HG03135 (cell line): ENCODE measurements around the gene NCF2.
"Not testable (repeated sequence)": the region's sequence is repeated elsewhere in the genome, so short reads cannot be mapped to it uniquely, and the experiment has no call there.

Source experiments
- ATAC-seq: cut with Tn5 transposase; IDR thresholded peaks from one replicate; pipeline ENCODE4 v1.9.1; 2021; ENCODE audit warnings: mild to moderate bottlenecking, moderate library complexity; ENCODE audit not compliant: unreplicated experiment

The NCF2 gene

GRCh38 chr1:183612975-183613374 lies 22.7 kb upstream of the NCF2 start:
- not testable (repeated sequence) for ATAC-seq

DNA sequence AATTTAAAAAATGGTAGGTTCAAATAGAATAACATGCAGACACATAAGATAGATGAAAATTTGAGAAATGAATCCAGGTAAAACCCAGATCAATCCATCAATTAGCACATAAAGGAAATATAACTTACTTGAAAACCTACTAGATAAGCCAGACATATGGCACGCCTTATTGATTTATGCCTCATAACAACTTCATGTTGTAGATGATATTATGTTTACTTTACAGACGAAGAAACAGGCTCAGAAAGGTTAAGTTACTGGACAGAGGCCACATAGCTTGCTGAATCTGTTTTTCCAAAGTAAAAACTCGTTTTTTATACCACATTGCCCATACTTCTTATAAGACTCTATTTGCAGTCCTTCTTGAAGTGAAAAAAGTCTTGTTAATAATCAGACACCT lies 22.1 kb upstream of the NCF2 start:
- no peak for ATAC-seq

GRCh38 chr1:183611021-183611420 lies 20.8 kb upstream of the NCF2 start:
- ATAC-seq, result no peak

DNA sequence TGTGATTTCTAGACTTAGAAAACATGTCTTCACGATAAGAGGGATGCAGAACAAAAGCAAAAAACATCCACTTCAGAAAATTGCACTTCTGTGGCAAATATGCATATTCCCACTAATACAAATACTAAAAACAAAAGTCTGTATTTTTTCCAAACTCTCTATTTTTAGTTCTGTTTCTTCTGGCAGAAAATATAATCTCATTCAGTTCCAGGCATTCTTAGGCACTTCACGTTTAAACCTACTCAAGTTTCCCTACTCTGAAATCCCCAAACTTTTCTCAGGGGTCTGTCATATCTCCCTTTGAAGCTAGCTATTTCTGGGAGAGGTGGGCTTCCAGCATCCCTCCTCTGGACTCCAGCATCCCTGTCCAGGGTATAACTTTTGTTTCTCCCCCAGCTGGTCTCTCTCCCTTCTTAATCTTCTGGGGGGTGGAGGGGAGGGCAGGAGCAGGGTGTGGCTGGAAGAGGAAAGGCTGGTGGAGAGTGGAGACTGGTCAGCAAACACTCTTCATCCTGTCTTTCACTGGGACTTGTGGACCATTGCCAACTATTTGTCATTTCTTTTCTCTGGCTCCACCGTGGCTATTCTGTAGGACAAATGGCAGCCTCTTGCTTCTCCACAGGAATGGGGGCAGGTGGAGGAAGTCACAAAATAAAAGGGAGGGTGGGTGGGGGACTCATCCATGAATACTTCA lies 19.6 kb upstream of the NCF2 start:
- no peak for ATAC-seq

DNA sequence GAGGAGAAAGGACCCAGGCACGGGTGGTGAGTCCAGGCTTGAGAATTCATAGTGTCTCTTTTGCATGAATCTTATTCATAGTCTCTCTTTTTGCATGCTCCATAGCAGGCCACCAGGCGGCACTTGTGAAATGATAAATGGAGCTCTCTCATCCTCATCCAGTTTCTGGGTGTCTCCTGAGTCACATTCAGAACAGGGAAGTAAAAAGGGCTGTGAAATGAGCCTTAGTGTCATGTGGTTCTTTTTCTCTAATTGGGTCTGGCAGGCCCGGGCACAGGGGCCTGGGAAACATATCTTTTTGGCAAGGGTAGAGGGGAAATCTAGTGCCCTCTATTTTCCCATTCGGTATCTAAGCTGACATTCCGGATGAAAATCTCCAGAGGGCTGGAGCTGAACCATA lies 19.1 kb upstream of the NCF2 start:
- ATAC-seq, result no peak

GRCh38 chr1:183607322-183607980 lies 17.2 kb upstream of the NCF2 start:
- ATAC-seq, result peak; percentile 42

GRCh38 chr1:183605904-183606303 lies 15.6 kb upstream of the NCF2 start:
- ATAC-seq, result no peak

DNA sequence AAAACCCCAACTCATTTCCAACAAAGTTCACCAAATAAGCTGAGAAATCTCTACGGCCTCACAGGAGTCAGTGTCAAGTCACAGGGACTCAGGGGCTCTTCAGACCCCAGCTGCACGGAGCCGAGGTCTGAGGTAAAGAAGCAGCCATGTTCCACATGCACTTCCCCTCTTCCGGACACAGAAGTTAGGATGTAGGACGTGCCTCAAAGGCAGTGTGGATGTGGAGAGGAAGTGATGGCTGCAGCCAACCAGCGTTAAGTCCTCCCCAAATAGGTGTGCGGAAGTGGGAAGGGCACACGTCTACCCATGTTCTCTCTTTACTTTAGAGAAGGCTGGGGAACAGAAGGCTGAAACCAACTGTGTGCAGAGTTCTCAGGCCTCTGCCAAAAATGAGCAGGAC lies 14.6 kb upstream of the NCF2 start:
- ATAC-seq, result no peak

GRCh38 chr1:183604038-183604808 lies 14.0 kb upstream of the NCF2 start:
- no peak for ATAC-seq

- no peak for ATAC-seq
Observed at GRCh38 chr1:183602510-183602909, 12.3 kb upstream of the NCF2 start.

- no peak for ATAC-seq
Observed at GRCh38 chr1:183600634-183601033, 10.4 kb upstream of the NCF2 start.

GRCh38 chr1:183600136-183600535 lies 9.9 kb upstream of the NCF2 start:
- no peak for ATAC-seq

DNA sequence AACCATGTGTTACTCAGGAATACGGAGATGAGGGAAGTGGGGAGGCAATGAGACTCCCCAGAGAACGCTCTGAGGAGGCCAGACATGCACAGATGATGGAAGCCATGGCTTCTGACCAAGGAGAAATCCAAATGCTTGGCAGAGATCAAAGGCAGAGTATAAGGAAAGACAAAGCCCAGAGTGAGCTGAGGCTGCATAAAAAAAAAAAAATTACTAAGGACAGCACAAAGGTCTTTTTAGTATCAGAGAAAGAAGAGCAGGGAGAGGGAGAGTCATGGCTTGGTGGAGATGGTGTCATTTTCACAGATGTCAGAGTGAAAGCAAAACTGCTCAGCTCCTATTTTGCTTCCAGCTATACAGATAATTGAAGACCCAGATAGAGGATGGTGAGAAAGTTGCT lies 8.1 kb upstream of the NCF2 start:
- no peak for ATAC-seq

- ATAC-seq, result no peak
Observed at GRCh38 chr1:183597656-183598347, 7.5 kb upstream of the NCF2 start.

GRCh38 chr1:183596500-183596899 lies 6.2 kb upstream of the NCF2 start:
- ATAC-seq, result no peak

DNA sequence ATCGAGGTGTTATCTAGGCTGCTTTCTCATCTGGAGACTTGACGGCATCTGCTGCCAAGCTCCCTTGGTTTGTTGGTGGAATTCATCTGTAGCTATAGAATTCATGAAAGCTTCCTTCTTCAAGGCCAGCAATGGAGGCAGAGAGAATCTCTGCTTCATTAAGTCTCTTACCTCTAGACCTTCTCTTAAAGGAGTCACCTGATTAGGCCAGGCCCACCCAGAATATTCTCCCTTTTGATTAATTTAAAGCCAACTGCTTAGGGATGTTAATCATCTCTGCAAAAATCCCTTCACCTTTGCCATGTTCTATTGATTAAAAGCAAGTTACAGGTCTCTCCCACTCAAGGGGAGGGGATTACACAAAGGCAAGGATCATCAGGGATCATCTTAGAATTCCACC lies 5.3 kb upstream of the NCF2 start:
- ATAC-seq, result no peak

DNA sequence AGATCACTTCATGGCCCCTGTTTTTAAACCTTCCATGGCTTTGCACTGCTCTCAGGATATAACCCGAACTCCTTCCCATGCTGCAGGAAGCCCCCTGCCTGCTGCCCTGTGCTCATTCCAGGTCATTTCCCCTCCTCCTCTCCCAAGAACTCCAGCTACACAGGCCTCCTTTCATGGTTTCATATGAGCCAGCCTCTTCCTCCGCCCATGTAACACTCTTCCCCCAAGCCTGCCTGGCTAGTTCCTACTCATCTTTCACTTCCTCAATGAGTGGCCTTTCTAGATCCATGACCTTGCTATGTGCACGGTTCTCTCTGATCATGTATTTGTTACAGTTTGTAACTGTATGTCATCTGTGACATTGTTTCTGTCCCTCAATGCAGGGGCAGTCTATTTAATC lies 3.1 kb upstream of the NCF2 start:
- ATAC-seq, result peak; percentile 48

DNA sequence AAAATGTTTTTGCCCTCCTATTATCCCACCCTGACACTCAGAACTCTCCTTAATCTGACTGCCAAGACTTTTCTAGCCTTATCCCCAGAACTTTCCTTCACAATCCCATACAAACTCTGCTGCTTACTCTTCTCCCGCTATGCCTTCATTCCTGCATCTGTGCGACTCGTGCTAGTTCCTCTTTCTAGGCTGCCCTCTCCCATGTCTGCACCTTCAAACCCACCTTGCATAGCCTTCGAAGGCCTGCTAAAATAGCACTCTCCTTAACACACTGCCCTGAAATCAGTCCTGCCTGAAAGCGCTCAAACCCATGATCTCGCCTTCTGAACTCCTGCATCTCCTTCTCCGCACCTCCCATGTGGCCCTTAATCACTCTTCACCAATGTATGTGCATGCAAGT lies 2.5 kb upstream of the NCF2 start:
- ATAC-seq, result no peak

GRCh38 chr1:183589874-183590243 lies 400 bp downstream of the NCF2 start:
- ATAC-seq, result no peak

DNA sequence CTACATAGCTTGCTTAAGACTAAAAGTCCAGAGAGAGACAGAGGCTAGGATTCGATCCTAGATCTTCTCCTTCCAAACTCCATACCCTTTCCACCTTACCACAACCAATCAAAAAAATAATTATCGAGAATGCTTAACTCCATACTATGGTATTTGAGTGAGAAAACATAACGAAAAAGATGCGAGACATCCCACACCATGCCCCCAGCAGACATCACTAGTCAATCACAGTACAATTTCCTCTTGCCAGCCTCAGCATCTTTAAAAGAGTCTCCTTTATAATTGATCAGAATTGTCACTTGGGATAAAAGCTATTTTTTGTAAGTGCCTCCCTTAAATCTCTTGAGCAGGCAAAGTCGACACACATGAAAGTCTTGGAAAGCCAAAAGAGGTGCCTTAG lies 875 bp downstream of the NCF2 start:
- no peak for ATAC-seq

- ATAC-seq, result no peak
Observed at GRCh38 chr1:183588827-183589226, 1.4 kb downstream of the NCF2 start.

DNA sequence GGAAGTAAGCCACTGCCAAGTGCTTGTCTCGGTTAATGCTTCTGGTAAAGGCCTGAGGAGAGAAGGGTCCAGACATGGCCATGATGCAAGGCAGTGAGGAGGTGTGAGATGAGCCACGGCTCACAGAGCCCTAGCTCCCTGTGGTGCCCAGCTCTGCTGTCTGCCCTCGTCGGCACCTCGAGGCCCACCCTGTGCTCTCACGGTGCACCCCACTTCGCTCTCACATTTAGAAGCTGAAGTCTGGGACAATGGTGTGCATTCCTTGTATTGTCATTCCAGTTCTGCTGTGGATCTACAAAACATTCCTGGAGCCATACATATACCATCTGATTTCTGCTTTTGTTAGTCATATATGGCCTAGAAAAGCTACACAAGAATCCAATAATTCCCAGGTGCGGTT lies 3.3 kb downstream of the NCF2 start:
- no peak for ATAC-seq
